Gastroesophageal sphincter (tissue), 4 donors: ENCODE data around the gene EPHA2. TPM values are rescaled to one million over a fixed set of nuclear protein-coding genes. Genes with fewer than 3 reads are reported as not detected.

Source experiments
- ATAC-seq: fragments of 150-250 bp; one replicate; pipeline ENCODE4 v1.9.1; 2016; ENCODE audit warnings: mild to moderate bottlenecking, moderate library complexity
- H3K27ac ChIP-seq, 4 donors: fragments of 200-600 bp; sonication (generic) in 3 of 4; 1 replicate in 3 of 4; 2 replicates in 1 of 4; pipeline ENCODE4 v1.5.1; 2016 to 2019
- H3K27me3 ChIP-seq: fragments of 200-600 bp; sonication (generic); one replicate; pipeline ENCODE4 v1.5.1; 2019
- H3K36me3 ChIP-seq, 2 donors: fragments of 200-600 bp; sonication (generic); one replicate each; pipeline ENCODE4 v1.5.1; 2019; ENCODE audit warnings: control low read depth in 1 of 2
- H3K4me1 ChIP-seq, 3 donors: fragments of 200-600 bp; sonication (generic); 1 replicate in 2 of 3; 2 replicates in 1 of 3; pipeline ENCODE4 v1.5.1; 2016 to 2019; ENCODE audit warnings: control low read depth in 2 of 3
- H3K4me3 ChIP-seq, 2 donors: fragments of 200-600 bp; sonication (generic); one replicate each; pipeline ENCODE4 v1.5.1; 2019; ENCODE audit warnings: mild to moderate bottlenecking in 1 of 2, moderate library complexity in 1 of 2
- H3K9me3 ChIP-seq, 3 donors: fragments of 200-600 bp; sonication (generic); one replicate each; pipeline ENCODE4 v1.5.1; 2017 to 2019; ENCODE audit warnings: control low read depth in 2 of 3
- CTCF ChIP-seq, 4 experiments: fragments of 200-600 bp in 2 of 4; fragments of 450-650 bp in 2 of 4; sonication (generic) in 1 of 4; IDR thresholded peaks; one replicate each; pipeline ENCODE4 v1.5.1; 2017 to 2019; ENCODE audit warnings: antibody characterized with exemption in 4 of 4, mild to moderate bottlenecking in 2 of 4, moderate library complexity in 2 of 4
- EP300 ChIP-seq: sonication (generic); formaldehyde crosslinking; IDR thresholded peaks from one replicate; pipeline ENCODE4 v1.6.1; 2017; ENCODE audit warnings: antibody characterized with exemption, mild to moderate bottlenecking
- POLR2A ChIP-seq, 2 donors: fragments of 450-650 bp; IDR thresholded peaks; one replicate each; pipeline ENCODE4 v1.6.1; 2017; ENCODE audit warnings: antibody characterized with exemption in 2 of 2, mild to moderate bottlenecking in 2 of 2, moderate library complexity in 1 of 2
- POLR2AphosphoS5 ChIP-seq: sonication (generic); formaldehyde crosslinking; IDR thresholded peaks from one replicate; pipeline ENCODE4 v1.6.1; 2017; ENCODE audit warnings: antibody characterized with exemption
- WGBS, 2 donors: methylation state at CpG; one replicate each; pipeline ENCODE4 v1.1.5; 2018; ENCODE audit warnings: low coverage in 1 of 2; 5-methylcytosine and 5-hydroxymethylcytosine counted together
- total RNA-seq, 4 donors: library from RNA; depleted of rRNA; stranded (reverse); fragments of >200 nt; gene quantifications; one replicate each; pipeline ENCODE4 v1.1.0, GENCODE V29; 2016

EPHA2 gene
- total RNA-seq, 4 donors from 2014 or later, result 8.9 to 16.1 (median 12.4) TPM

- Histone ChIP-seq H3K36me3 (peaks cover 0 to 7% of the 10 kb centered on the region in 2 donors), H3K27me3 (no peaks in the 10 kb centered on the region), H3K27ac (no peak overlapping the region), H3K4me1 (peaks cover 0 to 9% (median 0%) of the 10 kb centered on the region in 3 donors), H3K4me3 (no peak overlapping the region), H3K9me3 (no peaks in the 10 kb centered on the region)
- no peak for ATAC-seq
- TF ChIP-seq CTCF (IDR thresholded peaks at IDR 0.05), result no peak
- TF ChIP-seq EP300, result no peak
- TF ChIP-seq POLR2A (IDR thresholded peaks at IDR 0.05), result no peak
- no peak for TF ChIP-seq POLR2AphosphoS5
- WGBS, 2 donors, result 87% methylated on average over 3 of the region's 10 CpGs; no CpG with 5 or more reads in 1 of the 2 donors
Observed at GRCh38 chr1:16119926-16120325, 35.9 kb downstream of the EPHA2 start.

- Histone ChIP-seq H3K36me3 (peaks cover 0 to 2% of the 10 kb centered on the region in 2 donors), H3K9me3 (no peaks in the 10 kb centered on the region), H3K27me3 (no peaks in the 10 kb centered on the region), H3K4me1 (peaks cover 0 to 9% (median 0%) of the 10 kb centered on the region in 3 donors), H3K4me3 (no peak overlapping the region), H3K27ac (no peak overlapping the region)
- TF ChIP-seq CTCF (IDR thresholded peaks at IDR 0.05), result no peak
- no peak for TF ChIP-seq POLR2AphosphoS5
- TF ChIP-seq POLR2A (IDR thresholded peaks at IDR 0.05), result no peak
- no peak for TF ChIP-seq EP300
- ATAC-seq, result no peak
- WGBS, 2 donors, result 94 to 95% methylated on average over 6 of the region's 6 CpGs
Observed at GRCh38 chr1:16119504-16119903, 36.4 kb downstream of the EPHA2 start.

- Histone ChIP-seq H3K9me3 (no peaks in the 10 kb centered on the region), H3K36me3 (no peaks in the 10 kb centered on the region), H3K27me3 (no peaks in the 10 kb centered on the region), H3K27ac (no peak overlapping the region), H3K4me3 (no peak overlapping the region), H3K4me1 (peaks cover 0 to 9% (median 0%) of the 10 kb centered on the region in 3 donors)
- no peak for TF ChIP-seq POLR2A (IDR thresholded peaks at IDR 0.05)
- TF ChIP-seq CTCF (IDR thresholded peaks at IDR 0.05), result no peak
- TF ChIP-seq POLR2AphosphoS5, result no peak
- no peak for TF ChIP-seq EP300
- ATAC-seq, result no peak
- WGBS, 2 donors, result 50 to 84% methylated on average over 2 to 6 of the region's 9 CpGs
Observed at GRCh38 chr1:16118706-16119105, 37.2 kb downstream of the EPHA2 start.

- Histone ChIP-seq H3K4me3 (no peak overlapping the region), H3K27ac (no peak overlapping the region), H3K36me3 (no peaks in the 10 kb centered on the region), H3K4me1 (peaks cover 0 to 14% (median 2%) of the 10 kb centered on the region in 3 donors), H3K27me3 (no peaks in the 10 kb centered on the region), H3K9me3 (no peaks in the 10 kb centered on the region)
- ATAC-seq, result no peak
- WGBS, 2 donors, result 80 to 84% methylated on average over 1 to 8 of the region's 8 CpGs
- TF ChIP-seq CTCF (IDR thresholded peaks at IDR 0.05), result no peak
Observed at GRCh38 chr1:16117936-16118335, 37.9 kb downstream of the EPHA2 start.

GRCh38 chr1:16117369-16117768, 38.5 kb downstream of the EPHA2 start:
- TF ChIP-seq CTCF (IDR thresholded peaks at IDR 0.05) (no peak), POLR2A (IDR thresholded peaks at IDR 0.05) (no peak), EP300 (no peak), POLR2AphosphoS5 (no peak)
- Histone ChIP-seq H3K27me3 (no peaks in the 10 kb centered on the region), H3K9me3 (no peaks in the 10 kb centered on the region), H3K27ac (no peak overlapping the region), H3K4me3 (no peak overlapping the region), H3K4me1 (peaks cover 0 to 17% (median 5%) of the 10 kb centered on the region in 3 donors), H3K36me3 (no peaks in the 10 kb centered on the region)
- no peak for ATAC-seq
- 75 to 82% methylated on average over 4 of the region's 6 CpGs for WGBS, 2 donors
